Body of pancreas (tissue), 4 donors: ENCODE measurements around the gene FAM131C.
"Not testable (repeated sequence)": the region's sequence is repeated elsewhere in the genome, so short reads cannot be mapped to it uniquely, and the experiment has no call there.

ENCODE experiments used
- CTCF ChIP-seq, 7 experiments: fragments of 450-650 bp in 4 of 7; fragments of 200-600 bp in 3 of 7; sonication (generic) in 3 of 7; IDR thresholded peaks; one replicate each; pipeline ENCODE4 v1.5.1; 2016 to 2019; ENCODE audit warnings: antibody characterized with exemption in 7 of 7
- POLR2A ChIP-seq, 3 donors: fragments of 450-650 bp; IDR thresholded peaks; one replicate each; pipeline ENCODE4 v1.6.1; 2016; ENCODE audit warnings: antibody characterized with exemption in 3 of 3, mild to moderate bottlenecking in 2 of 3

- not testable (repeated sequence) for TF ChIP-seq CTCF, POLR2A (IDR thresholded peaks at IDR 0.05)
These were observed 52.6 kb downstream of the FAM131C start for GRCh38 chr1:16020878-16021277.
